HG03378 (cell line): ENCODE measurements around the gene NDUFV3.
"Not testable (repeated sequence)": the region's sequence is repeated elsewhere in the genome, so short reads cannot be mapped to it uniquely, and the experiment has no call there.

Experiments
- ATAC-seq: cut with Tn5 transposase; IDR thresholded peaks from one replicate; pipeline ENCODE4 v1.9.1; 2021; ENCODE audit warnings: mild to moderate bottlenecking, moderate library complexity; ENCODE audit not compliant: unreplicated experiment

NDUFV3 gene

GRCh38 chr21:42933137-42933970, 40.2 kb downstream of the NDUFV3 start:
- ATAC-seq, result not testable (repeated sequence)

DNA sequence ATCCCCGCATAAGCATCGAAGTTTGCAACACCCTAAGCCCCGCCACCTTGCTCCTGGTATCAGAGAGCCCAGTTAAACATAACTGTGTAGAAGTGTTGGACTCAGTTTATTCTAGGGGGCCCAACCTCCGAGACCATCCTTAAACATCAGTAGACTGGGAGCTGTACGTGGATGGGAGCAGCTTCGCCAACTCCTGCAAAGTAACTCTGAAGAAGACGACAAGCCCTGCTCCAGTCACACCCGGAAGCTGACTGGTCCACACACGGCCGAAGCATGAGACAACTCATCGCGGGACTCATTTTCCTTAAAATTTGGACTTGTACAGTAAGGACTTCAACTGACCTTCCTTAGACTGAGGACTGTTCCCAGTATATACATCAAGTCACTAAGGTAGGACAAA, 40.9 kb downstream of the NDUFV3 start:
- ATAC-seq, result not testable (repeated sequence)

DNA sequence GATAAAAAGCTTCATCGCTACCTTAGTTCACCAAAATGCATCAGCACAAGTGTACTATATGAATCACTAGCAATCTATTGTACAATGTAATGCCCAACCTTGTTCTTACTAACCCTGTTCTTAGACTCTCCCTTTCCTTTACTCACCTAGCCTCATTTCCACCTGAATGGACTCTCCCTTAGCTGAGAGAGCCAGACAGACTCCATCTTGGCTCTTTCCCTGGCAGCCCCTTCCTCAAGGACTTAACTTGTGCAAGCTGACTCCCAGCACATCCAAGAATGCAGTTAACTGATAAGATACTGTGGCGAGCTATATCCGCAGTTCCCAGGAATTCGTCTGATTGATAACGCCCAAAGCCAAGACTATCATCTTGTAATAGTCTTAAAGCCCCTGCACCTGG, 43.3 kb downstream of the NDUFV3 start:
- not testable (repeated sequence) for ATAC-seq

DNA sequence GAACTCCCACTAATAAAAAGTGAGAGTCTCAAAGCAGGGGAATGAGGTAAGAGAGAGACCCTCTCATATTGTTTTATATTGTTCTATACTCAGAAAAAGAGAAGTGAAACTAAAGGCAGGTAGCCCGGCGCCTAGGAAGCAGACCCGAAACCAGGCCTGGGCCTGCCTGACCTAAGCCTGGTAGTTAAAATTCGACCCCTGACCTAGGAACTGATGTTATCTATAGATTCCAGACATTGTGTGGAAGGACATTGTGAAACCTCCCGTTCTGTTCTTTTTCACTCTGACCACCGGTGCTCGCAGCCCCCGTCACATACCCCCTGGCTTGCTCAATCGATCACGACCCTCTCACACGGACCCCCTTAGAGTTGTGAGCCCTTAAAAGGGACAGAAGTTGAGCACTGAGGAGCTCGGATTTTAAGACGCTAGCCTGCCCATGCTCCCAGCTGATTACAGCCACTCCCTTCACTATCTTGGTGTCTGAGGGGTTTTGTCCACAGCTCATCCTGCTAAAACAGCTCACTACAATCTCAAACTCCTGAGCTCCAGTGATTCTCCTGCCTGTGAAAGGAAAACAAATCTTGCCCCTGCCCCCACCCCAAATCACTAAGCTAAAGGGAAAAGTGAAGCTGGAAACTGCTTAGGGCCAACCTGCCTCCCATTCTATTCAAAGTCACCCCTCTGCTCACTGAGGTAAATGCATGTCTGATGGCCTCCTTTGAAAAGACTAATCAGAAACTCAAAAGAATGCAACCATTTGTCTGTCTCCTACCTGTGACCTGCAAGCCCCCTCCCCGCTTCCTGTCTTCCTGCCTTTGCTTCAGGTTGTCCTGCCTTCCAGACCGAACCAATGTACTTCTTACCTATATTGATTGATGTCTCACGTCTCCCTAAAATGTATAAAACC, 44.2 kb downstream of the NDUFV3 start:
- ATAC-seq, result not testable (repeated sequence)

DNA sequence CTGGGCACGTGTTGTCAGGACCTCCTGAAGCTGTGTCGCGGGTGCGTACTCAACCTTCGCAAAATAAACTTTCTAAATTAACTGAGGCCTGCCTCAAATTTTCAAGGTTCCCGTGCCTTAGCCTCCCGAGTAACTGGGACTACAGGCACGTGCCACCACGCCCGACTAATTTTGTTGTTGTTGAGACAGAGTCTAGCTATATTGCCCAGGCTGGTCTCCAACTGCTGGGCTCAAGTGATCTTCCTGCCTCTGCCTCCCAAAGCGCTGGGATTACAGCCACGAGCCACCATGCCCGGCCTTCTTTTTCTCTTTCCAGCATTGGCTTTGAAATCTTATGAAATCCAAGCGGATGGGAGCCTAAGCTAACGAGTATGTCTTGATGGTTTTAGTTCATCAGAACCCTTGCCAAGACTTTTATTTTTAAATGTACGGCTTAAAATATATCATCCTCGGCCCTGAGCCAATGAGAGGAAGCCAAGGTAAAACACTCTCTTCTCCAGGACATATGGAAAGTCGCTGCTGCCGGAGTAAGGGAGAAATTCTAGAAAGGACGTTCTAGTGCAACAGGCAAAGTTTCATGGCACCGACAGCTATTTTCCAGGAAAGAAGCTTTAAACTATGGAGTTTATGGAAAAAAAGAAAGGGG, 45.0 kb downstream of the NDUFV3 start:
- no peak for ATAC-seq

- ATAC-seq, result not testable (repeated sequence)
Observed at GRCh38 chr21:42938606-42938995, 45.5 kb downstream of the NDUFV3 start.

GRCh38 chr21:42939582-42940413, 46.7 kb downstream of the NDUFV3 start:
- no peak for ATAC-seq

DNA sequence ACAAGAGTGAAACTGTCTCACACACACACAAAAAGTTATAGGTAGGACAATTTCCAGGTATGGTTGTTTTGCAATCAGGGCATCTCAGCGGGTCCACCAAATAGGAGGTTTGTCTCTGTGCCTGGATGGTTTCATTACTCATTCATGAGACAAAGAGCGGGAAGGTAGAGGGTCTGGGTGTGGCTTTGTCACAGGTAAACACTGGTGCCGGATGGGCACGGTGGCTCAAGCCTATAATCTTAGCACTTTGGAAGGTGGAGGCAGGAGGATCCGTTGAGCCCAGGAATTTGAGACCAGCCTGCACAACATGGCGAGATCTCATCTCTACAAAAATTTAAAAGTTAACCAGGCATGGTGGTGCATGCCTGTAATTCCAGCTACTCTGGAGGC, 48.6 kb downstream of the NDUFV3 start:
- ATAC-seq, result no peak

GRCh38 chr21:42942244-42942643, 49.1 kb downstream of the NDUFV3 start:
- ATAC-seq, result no peak

DNA sequence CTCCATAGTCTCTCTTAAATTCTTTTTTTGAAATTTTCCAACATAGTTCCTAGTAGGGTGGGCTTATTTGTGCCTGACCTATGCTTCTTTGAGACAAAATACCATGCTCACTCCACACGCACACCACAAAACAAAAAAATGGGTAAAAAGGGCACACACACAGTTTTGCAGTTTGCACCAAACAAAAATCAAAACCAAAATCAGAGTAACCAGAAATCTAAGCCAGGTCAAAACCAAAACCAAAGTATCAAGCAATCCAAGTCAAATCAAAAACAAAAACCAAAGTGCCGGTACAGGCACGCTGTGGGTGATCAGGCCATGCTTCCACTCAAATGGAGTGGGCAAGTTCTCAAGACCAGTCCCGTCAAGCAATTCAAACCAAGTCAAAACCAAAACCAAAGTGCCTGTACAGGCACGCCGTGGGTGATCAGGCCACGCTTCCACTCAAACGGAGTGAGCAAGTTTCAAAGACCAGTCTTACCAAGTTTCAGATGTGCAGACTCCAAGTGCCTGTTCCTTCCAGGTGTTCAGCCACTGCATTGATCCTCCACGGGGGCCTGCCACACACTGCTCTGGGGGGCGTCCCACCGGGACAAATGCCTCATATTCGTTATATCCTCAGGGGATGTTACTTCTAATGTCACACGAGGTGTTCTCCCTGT, 56.1 kb downstream of the NDUFV3 start:
- not testable (repeated sequence) for ATAC-seq

DNA sequence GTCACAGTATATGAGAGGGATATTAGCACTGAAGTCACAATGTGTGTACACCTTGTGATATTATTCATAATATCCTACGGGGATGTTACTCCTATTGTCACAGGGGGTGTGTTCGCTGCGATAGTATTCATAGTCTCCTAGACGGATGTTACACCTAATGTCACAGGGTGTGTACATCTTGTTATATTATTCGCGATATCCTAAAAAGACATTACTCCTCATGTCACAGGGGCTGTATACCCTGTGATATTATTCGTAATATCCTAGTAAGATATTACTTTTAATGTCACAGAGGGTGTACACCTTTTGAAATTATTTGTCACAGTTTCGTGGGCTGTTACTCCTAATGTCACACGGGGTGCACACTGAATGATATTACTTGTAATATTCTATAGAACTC, 58.1 kb downstream of the NDUFV3 start:
- ATAC-seq, result not testable (repeated sequence)

DNA sequence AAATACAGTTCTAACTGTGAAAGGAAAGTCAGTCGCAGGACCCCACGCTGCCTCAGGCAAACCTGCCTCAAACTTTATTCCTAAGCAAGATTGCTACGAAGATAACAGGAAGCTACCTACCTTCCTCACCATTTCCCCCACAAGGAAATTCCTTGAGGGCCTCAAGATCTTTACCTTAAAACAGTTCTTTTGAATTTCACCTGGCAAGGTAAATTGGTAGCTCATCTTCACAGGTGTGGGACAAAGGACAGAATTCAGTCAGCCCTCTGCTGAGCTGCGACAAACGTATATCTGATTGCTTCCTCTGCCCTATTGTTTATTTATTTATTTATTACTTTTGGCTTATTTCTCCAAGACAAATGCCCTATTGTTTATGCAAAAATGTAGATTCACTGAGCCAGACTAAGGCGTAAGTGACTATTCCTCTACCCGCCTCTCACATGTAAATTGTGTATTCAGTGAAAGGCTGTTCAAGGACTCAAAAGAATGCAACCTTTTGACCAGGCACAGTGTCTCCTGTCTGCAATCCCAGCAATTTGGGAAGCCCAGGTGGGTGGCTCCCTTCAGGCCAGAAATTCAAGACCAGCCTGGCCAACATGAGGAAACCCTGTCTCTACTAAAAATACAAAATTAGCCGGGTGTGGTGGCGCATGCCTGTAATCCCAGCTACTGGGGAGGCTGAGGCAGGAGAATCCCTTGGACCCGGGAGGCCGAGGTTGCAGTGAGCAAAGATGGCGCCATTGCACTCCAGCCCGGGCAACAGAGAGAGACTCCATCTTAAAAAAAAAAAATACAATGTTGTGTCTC, 63.9 kb downstream of the NDUFV3 start:
- ATAC-seq, result no peak

GRCh38 chr21:42958122-42958521, 65.0 kb downstream of the NDUFV3 start:
- not testable (repeated sequence) for ATAC-seq

DNA sequence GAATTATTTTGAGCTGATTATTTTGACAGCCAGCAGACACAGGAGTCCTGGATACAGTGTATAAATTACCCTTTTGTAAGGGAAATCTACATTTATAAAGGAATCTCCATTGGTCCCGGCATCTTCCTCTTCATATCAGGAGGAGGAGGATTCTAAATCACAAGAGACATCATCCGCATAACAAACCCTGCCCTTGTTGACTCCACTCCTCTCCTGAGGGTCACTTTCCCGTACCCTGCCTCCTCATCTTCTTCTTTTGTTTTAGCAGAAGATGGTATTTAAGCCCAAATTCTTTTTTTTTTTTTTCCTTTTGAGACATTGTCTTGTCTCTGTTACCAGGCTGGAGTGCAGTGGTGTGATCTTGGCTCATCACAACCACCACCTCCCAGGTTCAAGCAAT, 66.6 kb downstream of the NDUFV3 start:
- ATAC-seq, result no peak

DNA sequence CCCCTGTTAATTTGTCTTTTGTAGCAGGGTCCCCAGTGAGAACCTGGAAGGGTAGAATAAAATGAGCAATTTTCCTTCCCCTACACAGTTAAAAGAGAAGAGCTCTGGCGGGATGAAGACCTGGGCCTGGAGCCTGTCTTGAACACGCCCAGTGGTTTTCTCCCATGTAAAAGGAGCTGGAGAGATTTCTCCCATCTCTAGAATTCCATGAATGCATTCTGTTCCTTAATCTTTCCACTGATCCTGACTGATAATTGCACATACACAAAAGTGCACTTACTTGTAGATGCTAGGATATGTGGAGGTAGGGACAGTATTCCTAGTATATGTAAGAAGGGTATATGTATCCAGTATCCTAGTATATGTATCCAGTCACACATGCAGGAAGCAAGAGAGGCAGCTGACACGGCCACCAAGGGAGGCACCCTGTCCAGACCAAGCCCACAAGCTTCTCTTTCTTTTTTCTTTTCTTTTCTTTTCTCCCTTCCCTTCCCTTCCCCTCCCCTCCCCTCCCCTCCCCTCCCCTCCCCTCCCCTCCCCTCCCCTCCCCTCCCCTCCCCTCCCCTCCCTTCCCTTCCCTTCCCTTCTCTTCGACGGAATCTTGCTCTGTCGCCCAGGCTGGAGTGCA, 69.4 kb downstream of the NDUFV3 start:
- no peak for ATAC-seq
